ENCODE results near the gene OST4. TPM values are rescaled to one million over a fixed set of nuclear protein-coding genes. Genes with fewer than 3 reads are reported as not detected.

Gene OST4
- total RNA-seq, 1 experiment from 2014 or later: 258 TPM

DNA sequence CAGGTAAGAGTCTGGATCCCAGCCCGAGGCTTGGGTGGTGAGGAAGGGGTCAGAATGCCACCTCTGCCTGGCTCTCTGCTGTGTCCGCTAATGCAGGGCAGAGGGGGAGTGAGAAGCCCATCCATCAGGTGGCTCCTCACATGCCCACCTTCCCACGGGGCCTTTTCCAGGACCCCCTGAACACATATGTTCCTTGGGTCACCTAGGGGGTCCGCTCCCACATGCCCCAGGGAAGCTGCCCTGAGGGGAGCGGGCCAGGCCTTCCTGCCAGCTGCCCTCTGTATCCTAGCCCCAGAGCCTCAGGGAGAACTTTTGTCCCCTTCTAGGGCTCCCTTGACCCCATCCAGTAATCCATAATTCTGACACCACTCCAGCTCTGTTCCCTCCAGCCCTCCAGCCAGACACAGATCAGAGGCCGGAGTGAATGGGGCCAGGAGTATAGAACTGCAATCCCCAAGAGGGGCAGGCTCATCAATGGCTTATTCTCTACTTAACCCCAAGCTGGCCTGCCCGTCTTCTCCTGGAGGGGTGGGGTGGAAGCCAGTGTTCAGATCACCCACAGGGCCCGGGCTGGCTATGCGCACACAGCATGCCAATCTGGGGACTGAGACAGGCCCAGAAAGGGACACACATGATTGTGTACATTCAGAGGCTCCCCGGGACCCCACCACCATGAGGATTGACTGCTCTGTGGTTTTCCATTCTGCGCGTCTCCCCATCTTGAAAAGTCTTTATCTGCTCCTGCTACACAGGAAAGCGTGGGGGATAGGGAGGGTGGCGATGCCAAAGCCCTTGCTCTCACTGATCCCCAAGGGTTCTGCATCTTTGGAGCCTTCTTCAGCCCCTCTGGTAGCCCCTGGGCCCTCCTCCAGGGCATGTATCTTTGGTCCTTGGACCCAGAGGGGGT, 8.0 kb upstream of the OST4 start:
- Histone ChIP-seq H2AFZ (ENCODE audit: low read length) (no peak overlapping the region), H3K36me3 (ENCODE audit: low read depth, low read length) (no peaks in the 10 kb centered on the region), H3K27ac (ENCODE audit: low read length) (no peak overlapping the region), H4K20me1 (ENCODE audit: low read length) (no peaks in the 10 kb centered on the region), H3K9me2 (replicated peaks; ENCODE audit: low read length) (no peaks in the 10 kb centered on the region), H3K79me2 (ENCODE audit: low read length) (no peaks in the 10 kb centered on the region), H3K27me3 (ENCODE audit: low read length) (no peaks in the 10 kb centered on the region), H3K4me2 (ENCODE audit: low read length) (no peak overlapping the region), H3F3A (ENCODE audit: low read length, unreplicated experiment) (no peaks in the 10 kb centered on the region), H3K4me1 (ENCODE audit: insufficient read depth, low read length) (peaks cover 5% of the 10 kb centered on the region; the same call in 1 of the 2 replicates), H3K9me3 (ENCODE audit: low read length) (no peaks in the 10 kb centered on the region), H3K9ac (ENCODE audit: low read length) (no peak overlapping the region), H3K4me3 (ENCODE audit: low read length) (no peak overlapping the region)
- ATAC-seq: no peak
- POLR2A ChIA-PET (ENCODE audit: unreplicated experiment): interaction anchor here (0.6 kb wide), 1 partner anchor 97 kb away, joined by 3 read pairs; no protein-coding TSS in a partner anchor
- TF ChIP-seq, protein P1, sequence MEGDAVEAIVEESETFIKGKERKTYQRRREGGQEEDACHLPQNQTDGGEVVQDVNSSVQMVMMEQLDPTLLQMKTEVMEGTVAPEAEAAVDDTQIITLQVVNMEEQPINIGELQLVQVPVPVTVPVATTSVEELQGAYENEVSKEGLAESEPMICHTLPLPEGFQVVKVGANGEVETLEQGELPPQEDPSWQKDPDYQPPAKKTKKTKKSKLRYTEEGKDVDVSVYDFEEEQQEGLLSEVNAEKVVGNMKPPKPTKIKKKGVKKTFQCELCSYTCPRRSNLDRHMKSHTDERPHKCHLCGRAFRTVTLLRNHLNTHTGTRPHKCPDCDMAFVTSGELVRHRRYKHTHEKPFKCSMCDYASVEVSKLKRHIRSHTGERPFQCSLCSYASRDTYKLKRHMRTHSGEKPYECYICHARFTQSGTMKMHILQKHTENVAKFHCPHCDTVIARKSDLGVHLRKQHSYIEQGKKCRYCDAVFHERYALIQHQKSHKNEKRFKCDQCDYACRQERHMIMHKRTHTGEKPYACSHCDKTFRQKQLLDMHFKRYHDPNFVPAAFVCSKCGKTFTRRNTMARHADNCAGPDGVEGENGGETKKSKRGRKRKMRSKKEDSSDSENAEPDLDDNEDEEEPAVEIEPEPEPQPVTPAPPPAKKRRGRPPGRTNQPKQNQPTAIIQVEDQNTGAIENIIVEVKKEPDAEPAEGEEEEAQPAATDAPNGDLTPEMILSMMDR (conservative IDR thresholded peaks at IDR 0.05; ENCODE audit: low read depth, low read length): no peak
- no peak for TF ChIP-seq EZH2 (IDR thresholded peaks at IDR 0.05; ENCODE audit: low read length, unreplicated experiment)
- no peak for TF ChIP-seq EZH2phosphoT487 (IDR thresholded peaks at IDR 0.05; ENCODE audit: borderline replicate concordance, low read length)
- DNase-seq: no peak
- no TSS peak for BruUV-seq (replicated peaks)
- CTCF ChIA-PET: no interaction called here
- intact Hi-C loops (cut with micrococcal nuclease): no loop called here

DNA sequence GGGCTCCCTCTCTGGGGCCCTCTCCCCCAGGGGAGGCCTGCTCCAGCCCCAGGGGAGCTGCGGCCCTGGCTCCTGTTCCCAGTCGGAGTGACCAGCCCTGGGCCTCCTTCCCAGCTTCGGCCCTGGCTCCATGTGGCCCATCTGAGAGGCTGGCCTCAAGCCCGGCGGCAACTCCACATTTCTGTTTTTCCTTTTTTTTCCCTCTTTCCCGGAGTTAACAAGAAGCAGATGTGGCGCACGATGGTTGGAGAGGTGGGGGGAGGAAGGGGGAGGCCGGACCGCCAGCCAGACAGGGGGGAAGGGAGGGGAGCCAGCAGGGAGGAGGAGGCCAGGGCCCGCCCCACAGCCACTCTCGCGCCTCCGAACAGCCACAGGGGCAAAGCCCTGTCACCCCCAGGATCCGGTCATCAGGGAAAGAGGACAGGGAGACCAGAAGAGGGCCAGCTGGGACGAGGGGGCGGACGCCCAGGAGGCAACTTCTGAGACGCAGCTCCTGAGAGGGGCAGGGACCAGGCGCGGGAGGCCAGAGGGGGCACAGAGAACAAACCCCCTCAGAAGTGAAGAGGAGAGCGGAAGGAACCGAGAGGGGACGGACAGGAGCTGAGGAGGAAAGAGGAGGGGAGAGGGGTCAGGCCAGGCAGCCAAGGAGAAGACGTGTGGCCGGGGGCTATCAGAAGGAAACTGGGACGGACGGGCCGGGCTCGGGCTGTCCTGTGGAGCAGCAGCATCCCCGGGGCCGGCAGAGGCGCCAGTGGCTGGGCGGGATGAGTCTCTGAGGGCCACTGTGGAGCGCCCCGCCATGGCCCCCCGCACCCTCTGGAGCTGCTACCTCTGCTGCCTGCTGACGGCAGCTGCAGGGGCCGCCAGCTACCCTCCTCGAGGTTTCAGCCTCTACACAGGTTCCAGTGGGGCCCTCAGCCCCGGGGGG, 7.1 kb upstream of the OST4 start, which contains the start of gene EMILIN1:
EMILIN1 (plus strand) TSS at position 349 of the 928 bp plus-strand sequence; CDS start at position 800, 451 bp downstream.
- no peaks in the 10 kb centered on the region for H3F3A ChIP-seq (ENCODE audit: low read length, unreplicated experiment)
- intact Hi-C loops (cut with micrococcal nuclease): no loop called here
- H3K9ac ChIP-seq (ENCODE audit: low read length): no peak within 1 kb of the TSS
- H3K27me3 ChIP-seq (ENCODE audit: low read length): no peaks in the 10 kb centered on the region
- no TSS peak for BruUV-seq (replicated peaks)
- H3K27ac ChIP-seq (ENCODE audit: low read length): no peak within 1 kb of the TSS
- no peak within 1 kb of the TSS for H2AFZ ChIP-seq (ENCODE audit: low read length)
- H3K4me1 ChIP-seq (ENCODE audit: insufficient read depth, low read length): peaks cover 5% of the 10 kb centered on the region; the same call in 1 of the 2 replicates
- no peak for TF ChIP-seq EZH2phosphoT487 (IDR thresholded peaks at IDR 0.05; ENCODE audit: borderline replicate concordance, low read length)
- TF ChIP-seq, protein P1 (conservative IDR thresholded peaks at IDR 0.05; ENCODE audit: low read depth, low read length): no peak
- TF ChIP-seq EZH2 (IDR thresholded peaks at IDR 0.05; ENCODE audit: low read length, unreplicated experiment): no peak
- no peak within 1 kb of the TSS for H3K4me3 ChIP-seq (ENCODE audit: low read length)
- no peaks in the 10 kb centered on the region for H3K36me3 ChIP-seq (ENCODE audit: low read depth, low read length)
- ATAC-seq (no peak), DNase-seq (no peak)
- H4K20me1 ChIP-seq (ENCODE audit: low read length): no peaks in the 10 kb centered on the region
- H3K79me2 ChIP-seq (ENCODE audit: low read length): no peaks in the 10 kb centered on the region
- no peak within 1 kb of the TSS for H3K4me2 ChIP-seq (ENCODE audit: low read length)
- H3K9me3 ChIP-seq (ENCODE audit: low read length): no peaks in the 10 kb centered on the region
- H3K9me2 ChIP-seq (replicated peaks; ENCODE audit: low read length): no peaks in the 10 kb centered on the region
- CTCF ChIA-PET: no interaction called here
- POLR2A ChIA-PET (ENCODE audit: unreplicated experiment): no interaction called here

All from PC-3 (cell line).